ENCODE data around the gene EPHA4. TPM values are rescaled to one million over a fixed set of nuclear protein-coding genes. Genes with fewer than 3 reads are reported as not detected.

The EPHA4 gene
- total RNA-seq, 1 experiment from 2014 or later, result 3.2 TPM

DNA sequence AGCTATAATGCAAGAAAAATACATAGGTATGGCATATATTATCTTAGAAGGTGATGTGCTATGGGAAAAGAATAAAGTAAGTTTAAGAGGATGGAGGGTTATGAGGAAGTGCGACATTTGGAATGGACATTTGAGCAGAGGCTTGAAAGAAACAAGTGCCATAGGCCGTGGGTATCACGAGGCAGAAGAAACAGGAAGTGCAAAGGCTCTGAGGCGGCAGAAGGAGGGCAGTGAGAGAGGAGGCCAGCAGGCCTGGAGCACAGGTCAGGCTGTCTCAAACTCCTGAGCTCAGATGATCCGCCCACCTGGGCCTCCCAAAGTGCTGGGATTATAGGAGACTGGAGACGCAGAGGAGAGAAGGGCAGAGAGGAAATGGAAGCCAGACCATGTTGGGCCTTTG is 40.7 kb upstream of the EPHA4 start:
- CTCF ChIA-PET, result no interaction called here
- BruUV-seq (replicated peaks), result no TSS peak

DNA sequence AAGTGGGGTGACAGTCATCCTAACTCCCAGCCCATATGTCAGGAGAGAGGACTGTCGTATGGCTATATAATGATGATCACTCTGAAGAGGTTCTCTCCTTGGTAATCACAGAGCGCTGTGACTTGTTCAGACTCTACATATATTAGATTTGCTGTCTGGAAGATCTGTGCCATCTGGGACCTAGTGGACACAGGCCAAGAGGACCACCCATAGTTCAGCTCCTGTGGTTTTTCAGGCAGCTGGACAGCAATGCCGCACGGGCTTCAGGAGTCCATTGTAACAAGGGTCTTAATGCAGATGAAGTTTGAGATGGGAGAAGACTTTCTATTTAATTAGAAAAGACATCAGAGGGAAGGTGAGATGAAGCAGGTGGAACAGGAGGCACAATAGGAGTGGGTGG is 40.1 kb upstream of the EPHA4 start:
- Mint-ChIP-seq H3K27ac (ENCODE audit: unreplicated experiment) (no peak overlapping the region), H3K9me3 (ENCODE audit: low read depth, unreplicated experiment) (peaks cover 5% of the 10 kb centered on the region), H3K4me3 (ENCODE audit: low read depth, unreplicated experiment) (no peak overlapping the region), H3K36me3 (ENCODE audit: insufficient read depth, unreplicated experiment) (no peaks in the 10 kb centered on the region), H3K4me1 (ENCODE audit: low read depth, unreplicated experiment) (no peaks in the 10 kb centered on the region), H3K27me3 (ENCODE audit: unreplicated experiment) (no peaks in the 10 kb centered on the region)
- TF ChIP-seq, protein P1, sequence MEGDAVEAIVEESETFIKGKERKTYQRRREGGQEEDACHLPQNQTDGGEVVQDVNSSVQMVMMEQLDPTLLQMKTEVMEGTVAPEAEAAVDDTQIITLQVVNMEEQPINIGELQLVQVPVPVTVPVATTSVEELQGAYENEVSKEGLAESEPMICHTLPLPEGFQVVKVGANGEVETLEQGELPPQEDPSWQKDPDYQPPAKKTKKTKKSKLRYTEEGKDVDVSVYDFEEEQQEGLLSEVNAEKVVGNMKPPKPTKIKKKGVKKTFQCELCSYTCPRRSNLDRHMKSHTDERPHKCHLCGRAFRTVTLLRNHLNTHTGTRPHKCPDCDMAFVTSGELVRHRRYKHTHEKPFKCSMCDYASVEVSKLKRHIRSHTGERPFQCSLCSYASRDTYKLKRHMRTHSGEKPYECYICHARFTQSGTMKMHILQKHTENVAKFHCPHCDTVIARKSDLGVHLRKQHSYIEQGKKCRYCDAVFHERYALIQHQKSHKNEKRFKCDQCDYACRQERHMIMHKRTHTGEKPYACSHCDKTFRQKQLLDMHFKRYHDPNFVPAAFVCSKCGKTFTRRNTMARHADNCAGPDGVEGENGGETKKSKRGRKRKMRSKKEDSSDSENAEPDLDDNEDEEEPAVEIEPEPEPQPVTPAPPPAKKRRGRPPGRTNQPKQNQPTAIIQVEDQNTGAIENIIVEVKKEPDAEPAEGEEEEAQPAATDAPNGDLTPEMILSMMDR (IDR thresholded peaks at IDR 0.05; ENCODE audit: unreplicated experiment), result no peak
- no peak for DNase-seq
- intact Hi-C loops (cut with micrococcal nuclease; ENCODE audit: unreplicated experiment), result no loop called here
- CTCF ChIA-PET, result no interaction called here
- no TSS peak for BruUV-seq (replicated peaks)

More for the DNA sequence above, 40.7 kb upstream of the EPHA4 start:
- H3K27me3 Mint-ChIP-seq (ENCODE audit: unreplicated experiment), result no peaks in the 10 kb centered on the region
- no peak for DNase-seq
- intact Hi-C loops (cut with micrococcal nuclease; ENCODE audit: unreplicated experiment), result no loop called here
- H3K4me3 Mint-ChIP-seq (ENCODE audit: low read depth, unreplicated experiment), result no peak overlapping the region
- H3K27ac Mint-ChIP-seq (ENCODE audit: unreplicated experiment), result no peak overlapping the region
- H3K36me3 Mint-ChIP-seq (ENCODE audit: insufficient read depth, unreplicated experiment), result no peaks in the 10 kb centered on the region
- no peaks in the 10 kb centered on the region for H3K4me1 Mint-ChIP-seq (ENCODE audit: low read depth, unreplicated experiment)
- TF ChIP-seq, protein P1 (IDR thresholded peaks at IDR 0.05; ENCODE audit: unreplicated experiment), result no peak
- peaks cover 5% of the 10 kb centered on the region for H3K9me3 Mint-ChIP-seq (ENCODE audit: low read depth, unreplicated experiment)

DNA sequence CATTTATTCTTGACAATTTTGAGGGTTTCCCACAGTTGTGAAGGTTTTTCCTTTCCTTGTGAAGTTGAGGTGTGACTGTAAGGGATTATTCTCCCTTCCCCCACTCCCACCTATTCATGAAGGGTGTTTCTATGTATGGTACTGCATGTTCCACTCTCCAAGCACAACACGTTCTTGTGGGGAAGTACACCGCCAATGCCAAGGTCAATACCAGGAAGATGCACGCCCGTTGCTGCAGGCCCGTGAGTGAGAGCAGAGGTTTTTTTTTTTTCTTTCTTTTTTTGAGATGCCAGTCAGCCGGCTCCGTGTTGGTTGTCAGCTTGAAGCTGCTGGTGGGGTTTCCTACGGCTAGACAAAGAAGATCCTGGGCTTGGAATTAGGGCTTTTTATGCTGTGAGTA is 38.6 kb upstream of the EPHA4 start:
- intact Hi-C loops (cut with micrococcal nuclease; ENCODE audit: unreplicated experiment), result no loop called here
- no TSS peak for BruUV-seq (replicated peaks)
- CTCF ChIA-PET, result no interaction called here
- Mint-ChIP-seq H3K4me1 (ENCODE audit: low read depth, unreplicated experiment) (no peaks in the 10 kb centered on the region), H3K9me3 (ENCODE audit: low read depth, unreplicated experiment) (peaks cover 5% of the 10 kb centered on the region), H3K4me3 (ENCODE audit: low read depth, unreplicated experiment) (no peak overlapping the region), H3K36me3 (ENCODE audit: insufficient read depth, unreplicated experiment) (no peaks in the 10 kb centered on the region), H3K27ac (ENCODE audit: unreplicated experiment) (no peak overlapping the region), H3K27me3 (ENCODE audit: unreplicated experiment) (no peaks in the 10 kb centered on the region)
- no peak for DNase-seq
- TF ChIP-seq, protein P1 (IDR thresholded peaks at IDR 0.05; ENCODE audit: unreplicated experiment), result no peak

DNA sequence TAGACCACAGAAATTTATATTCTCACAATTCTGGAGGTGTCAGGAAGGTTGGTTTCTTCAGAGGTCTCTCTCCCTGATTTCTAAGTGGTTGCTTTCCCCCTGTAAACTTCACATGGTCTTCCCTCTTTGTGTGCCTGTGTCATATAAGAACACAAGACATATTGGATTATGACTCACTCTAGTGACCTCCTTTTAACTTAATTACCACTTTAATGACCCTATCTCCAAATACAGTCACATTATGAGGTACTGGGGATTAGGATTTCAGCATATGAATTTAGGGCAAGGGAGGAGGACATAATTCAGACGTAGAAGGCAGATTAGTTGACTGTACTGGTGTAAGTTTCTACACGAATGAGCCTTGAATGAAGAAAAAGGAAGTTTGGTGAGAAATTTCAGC is 38.2 kb upstream of the EPHA4 start:
- CTCF ChIA-PET, result no interaction called here
- Mint-ChIP-seq H3K4me3 (ENCODE audit: low read depth, unreplicated experiment) (no peak overlapping the region), H3K27me3 (ENCODE audit: unreplicated experiment) (no peaks in the 10 kb centered on the region), H3K9me3 (ENCODE audit: low read depth, unreplicated experiment) (peaks cover 5% of the 10 kb centered on the region), H3K4me1 (ENCODE audit: low read depth, unreplicated experiment) (no peaks in the 10 kb centered on the region), H3K36me3 (ENCODE audit: insufficient read depth, unreplicated experiment) (no peaks in the 10 kb centered on the region), H3K27ac (ENCODE audit: unreplicated experiment) (no peak overlapping the region)
- intact Hi-C loops (cut with micrococcal nuclease; ENCODE audit: unreplicated experiment), result no loop called here
- BruUV-seq (replicated peaks), result no TSS peak
- TF ChIP-seq, protein P1 (IDR thresholded peaks at IDR 0.05; ENCODE audit: unreplicated experiment), result no peak
- DNase-seq, result no peak

DNA sequence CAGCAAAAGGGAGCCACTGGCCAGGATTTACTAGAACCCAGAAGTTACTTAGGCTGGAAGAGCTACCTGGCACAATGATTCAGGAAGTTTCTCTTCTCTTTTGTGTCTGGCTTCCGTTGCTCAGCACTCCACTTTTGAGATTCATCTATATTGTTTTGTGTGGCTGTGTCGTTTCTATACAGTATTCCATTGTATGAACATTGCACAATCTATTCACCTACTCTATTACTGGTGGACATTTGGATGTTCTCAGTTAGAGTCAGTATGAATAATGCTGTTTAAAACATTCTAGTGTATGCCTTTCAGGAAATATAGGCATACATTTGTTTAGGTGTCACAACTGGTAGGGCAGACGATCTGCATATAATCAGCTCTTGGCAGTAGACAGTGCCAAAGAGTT is 36.3 kb upstream of the EPHA4 start:
- no peak for DNase-seq
- Mint-ChIP-seq H3K4me3 (ENCODE audit: low read depth, unreplicated experiment) (no peak overlapping the region), H3K27ac (ENCODE audit: unreplicated experiment) (no peak overlapping the region), H3K4me1 (ENCODE audit: low read depth, unreplicated experiment) (no peaks in the 10 kb centered on the region), H3K9me3 (ENCODE audit: low read depth, unreplicated experiment) (peaks cover 5% of the 10 kb centered on the region), H3K36me3 (ENCODE audit: insufficient read depth, unreplicated experiment) (no peaks in the 10 kb centered on the region), H3K27me3 (ENCODE audit: unreplicated experiment) (no peaks in the 10 kb centered on the region)
- no TSS peak for BruUV-seq (replicated peaks)
- CTCF ChIA-PET, result no interaction called here
- intact Hi-C loops (cut with micrococcal nuclease; ENCODE audit: unreplicated experiment), result no loop called here
- TF ChIP-seq, protein P1 (IDR thresholded peaks at IDR 0.05; ENCODE audit: unreplicated experiment), result no peak
